Activated CD4-positive, alpha-beta T cell treated with anti-CD3 and anti-CD28 coated beads for 1 hour (primary cell): Measurements from ENCODE around the gene SLC25A14.

Experiments used
- DNase-seq: peaks from one replicate; pipeline ENCODE4 v3.0.0-alpha.2; 2020

Gene SLC25A14

GRCh38 chrX:130385520-130385919, 45.8 kb downstream of the SLC25A14 start, which contains the start of gene GPR119:
TSS of gene GPR119 (minus strand) at chrX:130385674. CDS start at chrX:130385447, 227 bp downstream.
- no peak for DNase-seq

- no peak for DNase-seq
These were observed 46.7 kb downstream of the SLC25A14 start for GRCh38 chrX:130386408-130386808.

DNA sequence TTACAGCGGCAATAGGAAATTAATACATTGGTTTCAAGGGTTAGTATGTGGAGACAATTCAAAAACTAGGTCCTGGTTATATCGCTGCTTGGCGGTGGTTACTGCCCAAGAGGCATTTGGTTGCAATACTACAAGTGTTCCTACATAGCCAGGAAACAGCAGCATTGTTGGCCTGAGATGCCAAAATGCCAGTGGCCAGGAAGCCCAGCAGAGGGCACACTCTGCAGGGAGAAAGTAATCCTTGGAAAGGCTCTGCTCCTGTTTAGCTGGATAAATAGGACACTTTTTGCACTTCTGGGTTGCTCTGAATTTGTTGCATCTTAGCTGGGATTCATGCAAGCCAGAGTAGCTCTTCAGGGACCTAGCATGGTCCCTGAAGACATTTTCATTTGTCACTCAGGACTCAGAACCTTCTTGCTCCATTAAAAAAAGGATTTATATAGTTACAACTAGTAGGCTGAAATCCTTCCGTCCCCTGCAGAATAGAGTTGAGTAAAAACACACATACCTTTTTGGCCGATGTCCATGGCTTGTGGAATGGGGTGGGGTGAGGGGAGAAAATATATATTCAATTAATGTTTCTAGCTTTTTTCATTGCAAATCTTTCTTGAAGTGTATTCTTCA, 53.8 kb downstream of the SLC25A14 start:
- DNase-seq, result no peak

- no peak for DNase-seq
These were observed 55.6 kb downstream of the SLC25A14 start for GRCh38 chrX:130395341-130395740.

DNA sequence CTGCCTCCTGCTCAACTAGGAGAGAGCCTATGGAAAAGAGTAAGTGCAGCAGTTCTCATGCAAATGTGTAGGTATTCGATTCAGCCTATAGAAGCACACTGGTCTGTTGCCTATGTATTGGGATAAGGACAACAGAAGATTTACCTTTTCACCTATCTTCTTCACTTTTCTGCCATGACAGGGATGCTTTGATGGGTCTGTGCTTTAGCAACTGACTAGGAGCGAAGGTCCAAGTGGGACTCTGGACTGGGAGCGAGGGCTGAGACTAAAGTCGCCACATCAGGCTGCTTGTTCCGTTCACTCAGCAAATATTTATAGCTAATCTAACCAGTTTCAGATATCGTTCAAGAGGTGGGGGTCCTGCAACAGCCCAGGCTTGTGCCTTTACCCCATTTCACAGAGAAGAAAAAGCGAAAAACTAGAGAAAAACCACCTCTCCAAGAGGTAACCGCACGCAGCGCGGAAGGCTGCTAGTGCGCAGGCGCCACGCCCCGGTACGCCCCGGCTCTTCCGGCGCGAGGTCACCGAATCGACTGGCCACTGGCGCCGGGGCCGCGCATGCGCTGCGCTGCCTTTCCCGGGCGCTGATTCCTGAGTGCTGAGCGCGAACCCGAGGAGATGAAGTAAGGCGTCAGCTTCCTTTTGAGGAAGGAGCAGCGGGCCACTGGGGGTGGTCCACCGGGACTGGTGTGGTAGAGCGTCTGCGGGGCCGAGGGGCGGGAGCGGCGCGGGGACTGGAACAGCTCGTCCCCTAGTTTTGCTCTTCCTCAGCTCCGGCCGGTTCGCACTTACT, 61.9 kb downstream of the SLC25A14 start, which contains the start of gene RBMX2:
Gene RBMX2, plus strand, starts transcription at position 573 of the 793 bp plus-strand sequence. Its CDS starts 46 bp downstream, at position 619.
- DNase-seq, result peak; percentile 53

DNA sequence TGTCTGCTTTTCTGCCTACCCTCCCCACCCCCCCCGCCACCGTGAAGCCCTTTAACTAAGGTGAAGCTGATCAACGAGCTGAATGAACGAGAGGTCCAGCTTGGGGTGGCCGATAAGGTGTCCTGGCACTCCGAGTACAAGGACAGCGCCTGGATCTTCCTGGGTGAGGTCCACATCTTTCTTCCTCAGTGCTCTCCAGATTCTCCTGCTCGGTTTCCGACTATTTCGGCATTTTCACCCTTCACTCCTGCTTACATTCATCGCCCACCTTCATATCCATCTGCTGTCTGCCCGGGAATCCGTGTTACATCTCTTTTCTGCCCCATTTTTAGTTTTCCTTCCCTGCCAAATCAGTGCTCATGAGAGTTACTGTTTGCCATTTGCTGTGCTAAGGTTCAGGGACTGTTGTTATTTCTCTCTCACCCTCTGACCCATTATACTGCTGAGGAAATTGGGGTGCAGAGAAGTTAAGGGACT, 62.5 kb downstream of the SLC25A14 start:
- DNase-seq, result no peak

DNA sequence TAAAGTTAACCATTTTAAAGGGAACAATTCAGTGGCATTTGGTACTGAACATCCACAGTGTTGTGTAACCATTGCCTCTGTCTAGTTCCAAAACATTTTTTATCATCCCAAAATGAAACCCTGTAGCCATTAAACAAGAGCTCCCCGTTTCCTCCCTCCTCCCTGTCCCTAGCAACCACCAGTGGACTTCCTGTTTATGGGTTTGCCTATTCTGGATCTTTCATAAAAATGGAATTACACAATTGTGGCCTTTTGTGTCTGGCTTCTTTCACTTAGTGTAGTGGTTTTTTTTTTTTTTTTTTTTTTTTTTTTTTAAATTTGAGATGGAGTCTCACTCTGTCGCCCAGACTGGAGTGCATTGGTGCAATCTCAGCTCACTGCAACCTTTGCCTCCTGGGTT, 73.7 kb downstream of the SLC25A14 start:
- no peak for DNase-seq

DNA sequence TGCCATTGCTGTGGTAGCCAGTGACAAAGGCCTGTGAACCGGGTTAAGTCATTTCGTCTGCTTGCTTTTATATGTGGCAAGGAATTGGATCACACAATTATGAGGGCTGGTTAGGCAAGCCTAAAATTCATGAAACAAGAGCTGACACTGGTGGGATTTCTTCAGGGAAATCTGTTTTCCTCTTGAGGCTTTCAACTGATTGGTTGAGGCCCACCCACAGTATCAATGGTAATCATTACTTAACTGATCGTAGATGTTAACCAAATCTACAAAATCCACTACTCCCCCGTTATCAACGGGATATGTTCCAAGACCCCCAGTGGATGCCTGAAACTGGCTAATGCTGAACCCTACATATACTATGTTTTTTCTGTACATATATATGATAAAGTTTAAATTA, 75.1 kb downstream of the SLC25A14 start:
- no peak for DNase-seq

- no peak for DNase-seq
These were observed 75.5 kb downstream of the SLC25A14 start for GRCh38 chrX:130415201-130415600.

GRCh38 chrX:130416785-130417184, 77.1 kb downstream of the SLC25A14 start:
- no peak for DNase-seq

- DNase-seq, result no peak
These were observed 78.3 kb downstream of the SLC25A14 start for GRCh38 chrX:130418066-130418465.

- no peak for DNase-seq
These were observed 79.0 kb downstream of the SLC25A14 start for GRCh38 chrX:130418740-130419139.

DNA sequence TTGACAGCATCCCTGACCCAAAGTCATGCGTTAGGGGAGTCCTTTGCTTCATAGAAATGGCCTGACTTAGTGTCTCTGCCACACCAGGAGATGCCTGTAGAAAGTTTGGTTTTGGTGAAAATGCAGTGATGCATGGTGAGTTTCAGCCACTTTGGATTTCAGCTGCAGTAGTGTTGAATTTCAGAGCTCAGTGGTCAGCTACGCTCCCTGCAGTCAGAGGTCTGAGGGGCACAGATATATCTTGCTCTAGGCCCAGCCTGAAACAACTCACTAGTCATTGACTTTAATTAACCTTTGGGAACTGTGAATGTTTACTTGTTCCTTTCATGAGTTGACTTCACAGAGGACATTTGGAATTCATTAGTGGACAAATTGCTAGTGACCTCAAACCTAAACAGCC, 79.5 kb downstream of the SLC25A14 start:
- no peak for DNase-seq
